Measurements from ENCODE around the gene CRK.

Gene CRK

GRCh38 chr17:1497831-1498230 is 41.8 kb upstream of the CRK start:
- Histone ChIP-seq H3K4me3 (ENCODE audit: low read depth, low read length) (no peak overlapping the region), H3K4me1 (0 out of 2 replicates have a peak, but pooled peaks cover 3% of the 10 kb centered on the region), H3K9me3 (no peaks in the 10 kb centered on the region), H3K27me3 (no peaks in the 10 kb centered on the region), H3K36me3 (no peaks in the 10 kb centered on the region)
- DNase-seq = no peak
- no peak for TF ChIP-seq CTCF (IDR thresholded peaks at IDR 0.05; ENCODE audit: low read depth, low read length)

- no peaks in the 10 kb centered on the region for H3K9me3 ChIP-seq
- no peak for TF ChIP-seq CTCF (IDR thresholded peaks at IDR 0.05; ENCODE audit: low read depth, low read length)
- H3K4me1 ChIP-seq = 0 out of 2 replicates have a peak, but pooled peaks cover 3% of the 10 kb centered on the region
- no peaks in the 10 kb centered on the region for H3K27me3 ChIP-seq
- no peaks in the 10 kb centered on the region for H3K36me3 ChIP-seq
- no peak overlapping the region for H3K4me3 ChIP-seq (ENCODE audit: low read depth, low read length)
- no peak for DNase-seq
These were observed 40.8 kb upstream of the CRK start for GRCh38 chr17:1496869-1497268.

- 0 out of 2 replicates have a peak, but pooled peaks cover 3% of the 10 kb centered on the region for H3K4me1 ChIP-seq
- no peaks in the 10 kb centered on the region for H3K9me3 ChIP-seq
- TF ChIP-seq CTCF (IDR thresholded peaks at IDR 0.05; ENCODE audit: low read depth, low read length) = no peak
- no peaks in the 10 kb centered on the region for H3K36me3 ChIP-seq
- no peaks in the 10 kb centered on the region for H3K27me3 ChIP-seq
- no peak for DNase-seq
- no peak overlapping the region for H3K4me3 ChIP-seq (ENCODE audit: low read depth, low read length)
These were observed 39.4 kb upstream of the CRK start for GRCh38 chr17:1495265-1495989.

GRCh38 chr17:1494736-1495253 is 38.8 kb upstream of the CRK start:
- TF ChIP-seq CTCF (IDR thresholded peaks at IDR 0.05; ENCODE audit: low read depth, low read length) = no peak
- 0 out of 2 replicates have a peak, but pooled peaks cover 3% of the 10 kb centered on the region for H3K4me1 ChIP-seq
- no peak for DNase-seq
- no peaks in the 10 kb centered on the region for H3K36me3 ChIP-seq
- no peaks in the 10 kb centered on the region for H3K9me3 ChIP-seq
- H3K27me3 ChIP-seq = no peaks in the 10 kb centered on the region
- no peak overlapping the region for H3K4me3 ChIP-seq (ENCODE audit: low read depth, low read length)

- Histone ChIP-seq H3K9me3 (no peaks in the 10 kb centered on the region), H3K4me3 (ENCODE audit: low read depth, low read length) (no peak overlapping the region), H3K36me3 (no peaks in the 10 kb centered on the region), H3K27me3 (no peaks in the 10 kb centered on the region), H3K4me1 (0 out of 2 replicates have a peak, but pooled peaks cover 3% of the 10 kb centered on the region)
- DNase-seq = no peak
- no peak for TF ChIP-seq CTCF (IDR thresholded peaks at IDR 0.05; ENCODE audit: low read depth, low read length)
These were observed 38.2 kb upstream of the CRK start for GRCh38 chr17:1494203-1494602.

GRCh38 chr17:1493291-1493980 is 37.4 kb upstream of the CRK start:
- no peak for TF ChIP-seq CTCF (IDR thresholded peaks at IDR 0.05; ENCODE audit: low read depth, low read length)
- Histone ChIP-seq H3K36me3 (no peaks in the 10 kb centered on the region), H3K4me3 (ENCODE audit: low read depth, low read length) (no peak overlapping the region), H3K9me3 (no peaks in the 10 kb centered on the region), H3K4me1 (peaks cover 3% of the 10 kb centered on the region; the same call in 1 of the 2 replicates), H3K27me3 (no peaks in the 10 kb centered on the region)
- peak; percentile 31 for DNase-seq
